ENCODE measurements around the gene ATAD3A.
A peak's percentile ranks its signal among the peaks of the same experiment; 100 is the strongest.
"Not testable (repeated sequence)": the region's sequence is repeated elsewhere in the genome, so short reads cannot be mapped to it uniquely, and the experiment has no call there.

The ATAD3A gene

GRCh38 chr1:1511533-1512285, at the start of gene ATAD3A:
TSS of gene ATAD3A (plus strand) at chr1:1512162. CDS start at chr1:1512269, 107 bp downstream.
- peak within 1 kb of the TSS; percentile 88 for H3K4me3 ChIP-seq (ENCODE audit: low read depth, low read length)
- no peak for TF ChIP-seq CTCF (IDR thresholded peaks at IDR 0.05; ENCODE audit: low read depth, low read length, missing control alignments)
- DNase-seq (ENCODE audit: low read depth): peak; percentile 94
- in situ Hi-C loops (cut with HindIII; ENCODE audit: low sequenced_read_pairs): no loop called here

- no peak for DNase-seq (ENCODE audit: low read depth)
- no peak for TF ChIP-seq CTCF (IDR thresholded peaks at IDR 0.05; ENCODE audit: low read depth, low read length, missing control alignments)
- no peak overlapping the region for H3K4me3 ChIP-seq (ENCODE audit: low read depth, low read length)
- in situ Hi-C loops (cut with HindIII; ENCODE audit: low sequenced_read_pairs): no loop called here
Observed at GRCh38 chr1:1462318-1462966, 49.5 kb upstream of the ATAD3A start.

GRCh38 chr1:1463312-1463711, 48.6 kb upstream of the ATAD3A start:
- TF ChIP-seq CTCF (IDR thresholded peaks at IDR 0.05; ENCODE audit: low read depth, low read length, missing control alignments): no peak
- in situ Hi-C loops (cut with HindIII; ENCODE audit: low sequenced_read_pairs): no loop called here
- no peak overlapping the region for H3K4me3 ChIP-seq (ENCODE audit: low read depth, low read length)
- DNase-seq (ENCODE audit: low read depth): no peak

DNA sequence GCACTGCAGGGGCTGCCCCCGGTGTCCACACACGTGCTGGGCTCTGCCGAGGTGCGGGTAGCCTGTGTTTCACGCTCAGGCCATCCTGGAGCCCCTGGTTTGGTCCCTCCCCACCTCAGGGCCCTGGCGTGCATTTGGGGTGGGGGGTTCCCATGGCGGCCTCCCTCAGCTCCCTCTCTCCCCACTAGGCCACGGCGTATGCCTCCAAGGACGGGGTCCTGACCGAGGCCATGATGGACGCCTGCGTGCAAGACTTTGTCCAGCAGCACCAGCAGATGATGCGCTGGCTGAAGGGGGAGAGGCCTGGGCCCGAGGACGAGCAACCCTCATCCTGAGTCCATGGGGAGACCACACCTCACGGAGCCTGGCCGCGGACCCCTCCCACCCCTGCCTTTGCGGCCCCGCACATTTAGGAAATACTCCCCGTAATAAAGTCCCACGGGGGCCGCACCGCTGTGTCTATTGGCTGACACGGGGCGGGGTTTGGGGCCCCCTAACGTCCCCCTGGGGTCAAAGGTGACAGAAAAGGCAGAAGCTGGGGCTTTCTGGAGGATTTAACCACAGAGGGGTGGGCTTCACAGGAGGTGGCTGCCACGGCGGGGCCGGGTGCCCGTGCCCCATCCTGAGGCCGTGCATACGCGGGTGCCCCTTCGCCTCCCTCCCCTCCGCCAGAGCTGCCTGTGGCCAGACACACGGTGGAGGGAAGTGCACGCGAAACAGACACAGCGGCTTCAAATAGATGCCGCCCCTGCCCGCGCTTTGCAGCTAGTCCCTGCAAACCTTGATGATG, 43.6 kb upstream of the ATAD3A start:
- in situ Hi-C loops (cut with HindIII; ENCODE audit: low sequenced_read_pairs); DNase-seq (ENCODE audit: low read depth): not testable (repeated sequence)

DNA sequence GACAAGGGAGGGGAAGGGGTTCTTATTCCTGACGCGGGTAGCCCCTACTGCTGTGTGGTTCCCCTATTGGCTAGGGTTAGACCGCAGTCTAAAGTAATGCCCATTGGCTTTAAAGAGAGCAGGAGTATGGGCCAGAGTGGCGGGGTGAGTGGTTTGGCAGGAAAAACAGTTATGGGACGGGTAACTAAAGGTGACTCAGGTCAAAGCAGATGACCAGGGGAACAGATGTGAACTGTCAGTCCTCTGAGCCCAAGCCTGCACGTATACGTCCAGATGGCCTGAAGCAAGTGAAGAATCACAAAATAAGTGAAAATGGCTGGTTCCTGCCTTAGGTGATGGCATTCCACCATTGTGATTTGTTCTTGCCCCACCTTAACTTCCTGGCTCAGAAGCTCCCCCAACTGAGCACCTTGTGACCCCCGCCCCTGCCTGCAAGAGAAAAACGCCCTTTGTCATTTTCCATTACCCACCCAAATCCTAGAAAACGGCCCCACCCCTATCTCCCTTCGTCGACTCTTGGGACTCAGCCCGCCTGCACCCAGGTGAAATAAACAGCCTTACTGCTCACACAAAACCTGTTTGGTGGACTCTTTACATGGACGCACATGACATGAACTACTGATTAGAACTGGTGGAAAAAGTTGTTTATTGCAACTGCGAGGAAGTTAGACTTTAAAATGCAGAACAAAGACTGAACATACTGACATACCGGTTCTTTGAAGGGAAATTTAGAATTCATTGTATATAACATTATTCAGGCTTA, 41.2 kb upstream of the ATAD3A start:
- peak overlapping the region; percentile 72 for H3K4me3 ChIP-seq (ENCODE audit: low read depth, low read length)

More for the DNA sequence above, 43.6 kb upstream of the ATAD3A start:
- not testable (repeated sequence) for H3K4me3 ChIP-seq (ENCODE audit: low read depth, low read length)

More for the DNA sequence above, 41.2 kb upstream of the ATAD3A start:
- DNase-seq (ENCODE audit: low read depth): no peak
- in situ Hi-C loops (cut with HindIII; ENCODE audit: low sequenced_read_pairs): no loop called here
- TF ChIP-seq CTCF (IDR thresholded peaks at IDR 0.05; ENCODE audit: low read depth, low read length, missing control alignments): no peak
